Effector CD4-positive, alpha-beta T cell (primary cell): ENCODE data around the gene SERPINA3.
"Not testable (repeated sequence)": the region's sequence is repeated elsewhere in the genome, so short reads cannot be mapped to it uniquely, and the experiment has no call there.

Experiments
- DNase-seq: peaks from one replicate; pipeline ENCODE4 v3.0.0-alpha.2; 2020

The SERPINA3 gene

DNA sequence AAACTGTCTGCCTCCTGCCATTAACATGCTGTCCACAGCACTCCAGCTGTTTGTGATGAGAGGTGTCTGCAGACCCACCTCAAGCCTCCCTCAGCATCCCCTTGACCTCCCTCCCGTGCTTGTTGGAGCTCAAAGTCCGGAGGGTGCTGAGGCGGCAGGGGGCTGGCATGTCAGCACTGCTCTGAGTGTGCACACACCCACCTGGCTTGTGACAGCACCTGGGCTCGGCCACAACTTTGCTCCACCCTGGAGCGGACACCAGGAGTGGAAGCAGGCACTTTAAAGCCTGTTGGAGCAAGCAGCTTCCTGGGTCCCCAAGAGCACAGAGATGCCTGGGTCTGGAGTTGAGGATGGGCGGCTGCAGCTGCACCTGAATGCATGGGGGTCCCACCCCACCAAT, 20.9 kb downstream of the SERPINA3 start:
- DNase-seq: no peak

DNA sequence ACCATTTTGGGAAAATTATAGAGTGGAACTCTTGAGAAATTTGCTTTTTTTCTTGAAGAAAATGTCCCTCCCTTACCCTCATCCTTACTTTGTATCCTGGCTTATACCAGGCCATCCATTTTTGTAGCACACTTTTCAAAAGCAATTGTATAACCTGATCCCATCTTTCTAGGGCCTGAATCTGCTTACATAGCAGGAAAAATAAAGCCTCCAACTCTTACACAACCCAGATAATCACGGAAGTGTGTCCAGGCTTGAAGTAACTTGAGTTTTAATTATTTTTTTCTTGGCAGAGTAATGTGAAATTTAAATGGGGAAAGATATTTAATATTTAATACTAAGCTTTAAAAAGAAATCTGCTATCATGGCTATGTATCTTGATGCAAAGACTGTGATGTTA, 23.0 kb downstream of the SERPINA3 start:
- no peak for DNase-seq

DNA sequence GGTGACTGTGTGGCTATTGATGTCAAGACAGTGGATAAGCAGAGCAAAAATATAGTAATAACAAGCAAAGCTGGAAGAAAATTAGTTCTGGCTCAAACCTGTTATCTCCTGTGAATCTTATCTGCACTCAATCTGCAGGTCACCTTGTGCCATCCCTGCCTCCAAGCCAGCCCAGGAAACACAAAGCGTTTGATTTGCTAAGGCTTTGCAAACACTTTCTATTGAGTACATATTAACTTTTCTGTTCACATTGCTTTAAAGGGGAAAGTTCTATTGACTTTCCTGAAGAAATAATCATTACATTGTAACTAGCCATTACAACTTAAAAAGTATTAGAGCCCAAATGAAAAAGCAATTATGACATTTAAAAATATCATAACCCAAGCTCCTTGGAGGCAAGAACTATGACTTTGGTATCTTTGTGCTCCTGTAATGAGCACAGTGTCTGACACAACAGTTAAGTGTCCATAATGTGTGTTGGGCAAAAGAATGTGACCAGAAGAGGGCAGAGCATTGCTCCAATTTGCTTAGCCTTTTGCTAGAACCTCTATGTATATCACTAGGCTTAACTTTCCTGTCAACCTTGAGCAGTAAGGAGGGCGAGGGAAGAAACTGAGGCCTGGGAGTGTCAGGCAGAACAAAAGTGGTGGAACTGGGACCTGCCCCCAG, 24.7 kb downstream of the SERPINA3 start:
- DNase-seq: no peak

DNA sequence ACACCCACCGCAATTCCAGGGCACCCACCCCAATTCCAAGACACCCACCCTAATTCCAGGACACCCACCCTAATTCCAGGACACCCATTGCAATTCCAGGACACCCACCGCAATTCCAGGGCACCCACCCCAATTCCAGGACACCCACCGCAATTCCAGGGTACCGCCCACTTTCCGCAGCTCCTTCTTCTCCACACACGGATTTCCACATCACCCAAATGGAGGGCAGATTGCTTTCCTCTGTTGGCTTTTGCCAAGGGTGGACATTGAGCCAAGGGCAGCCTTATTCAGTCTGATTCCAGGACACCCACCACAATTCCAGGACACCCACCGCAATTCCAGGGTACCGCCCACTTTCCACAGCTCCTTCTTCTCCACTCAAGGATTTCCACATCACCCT, 25.6 kb downstream of the SERPINA3 start:
- DNase-seq: not testable (repeated sequence)

DNA sequence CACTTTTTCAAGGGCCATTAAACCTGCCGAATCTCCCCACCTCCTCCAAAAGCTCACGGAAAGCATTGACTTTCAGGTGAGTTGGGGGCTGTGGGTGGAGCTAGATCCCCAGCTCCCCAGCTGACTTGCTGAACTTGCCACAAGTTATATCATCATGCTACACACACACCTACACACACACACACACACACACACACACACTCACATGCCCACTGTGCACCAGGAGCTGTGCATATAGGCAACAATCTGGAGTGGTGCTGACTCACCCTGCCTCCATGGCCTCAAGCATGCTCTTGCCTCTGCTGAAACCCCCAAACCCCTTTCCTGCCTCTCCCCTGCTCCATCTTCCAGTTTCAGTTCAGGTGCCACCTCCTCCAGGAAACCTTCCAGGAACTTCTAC, 26.1 kb downstream of the SERPINA3 start:
- no peak for DNase-seq

DNA sequence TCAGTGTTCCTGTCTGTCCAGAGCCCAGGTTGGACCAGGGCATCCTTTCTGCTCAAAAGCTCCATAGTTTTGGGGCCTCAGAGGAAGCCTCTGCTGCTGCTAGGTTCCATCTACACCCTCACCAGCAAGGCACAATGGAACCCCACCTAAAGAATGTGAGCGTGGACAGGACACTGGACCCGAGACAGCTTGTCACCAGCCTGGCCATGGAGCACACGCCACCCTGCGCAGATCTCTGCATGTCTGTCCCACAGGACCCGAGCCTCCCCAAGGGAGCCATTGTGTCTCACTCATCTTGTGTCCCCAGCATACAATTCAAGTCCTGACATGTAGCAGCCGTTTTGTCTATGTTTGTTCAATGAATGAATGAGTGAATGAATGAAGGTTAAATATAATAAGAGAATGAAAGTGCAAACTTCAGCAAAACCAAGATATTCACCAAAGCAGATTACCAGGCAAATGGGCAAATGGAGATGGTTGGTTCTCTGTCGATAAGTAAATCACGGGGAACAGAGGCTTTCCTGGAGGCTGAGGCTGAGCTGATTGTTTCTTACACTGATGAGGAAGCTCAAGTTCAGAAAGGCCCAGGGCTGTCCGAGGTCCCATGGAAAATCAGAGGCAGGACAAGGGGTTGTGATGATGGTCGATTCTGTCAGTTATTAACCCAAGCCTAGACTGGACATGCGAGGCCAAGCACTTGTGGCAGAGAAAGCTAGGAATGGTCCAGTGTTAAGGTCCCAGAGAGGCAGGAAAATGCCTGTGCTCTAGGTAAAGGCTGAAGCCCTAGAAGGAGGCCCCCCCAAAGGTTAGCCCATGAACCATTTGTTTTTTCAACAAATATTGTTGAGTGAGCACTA, 27.0 kb downstream of the SERPINA3 start:
- no peak for DNase-seq

DNA sequence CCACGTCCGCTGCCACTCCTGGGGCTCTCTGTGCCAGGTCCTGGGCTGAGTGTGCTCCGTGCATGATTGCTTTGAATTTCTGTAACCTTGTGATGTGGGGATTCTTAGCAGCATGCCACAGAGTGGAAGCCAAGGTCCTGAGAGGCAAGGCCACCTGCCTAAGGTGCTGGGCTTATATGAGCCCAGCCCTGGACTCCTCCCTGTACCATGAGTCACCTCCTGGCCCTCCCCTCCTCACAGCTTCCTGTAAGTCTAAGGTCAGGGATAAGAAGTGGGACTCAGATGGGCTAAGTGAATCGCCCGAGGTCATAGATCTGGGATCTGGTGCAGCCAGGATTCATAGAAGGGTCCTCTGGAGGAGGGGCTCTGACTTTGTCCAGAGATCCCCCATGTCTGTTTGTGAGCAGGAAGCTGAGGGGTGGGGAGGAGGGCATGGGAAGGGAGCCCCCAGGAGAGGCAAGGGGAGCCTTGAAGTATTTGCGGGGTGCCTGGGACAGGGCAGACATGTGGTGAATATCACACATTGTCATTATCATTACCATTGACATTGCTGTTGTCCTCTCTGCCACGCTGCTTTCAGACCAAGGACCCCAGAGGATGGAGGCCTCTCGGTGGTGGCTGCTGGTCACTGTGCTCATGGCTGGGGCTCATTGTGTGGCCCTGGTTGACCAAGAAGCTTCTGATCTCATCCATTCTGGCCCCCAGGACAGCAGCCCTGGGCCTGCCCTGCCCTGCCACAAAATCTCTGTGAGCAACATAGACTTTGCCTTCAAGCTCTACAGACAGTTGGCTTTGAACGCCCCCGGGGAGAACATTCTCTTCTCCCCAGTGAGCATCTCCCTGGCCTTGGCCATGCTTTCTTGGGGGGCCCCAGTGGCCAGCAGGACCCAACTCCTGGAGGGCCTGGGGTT, 28.8 kb downstream of the SERPINA3 start:
- DNase-seq: no peak

DNA sequence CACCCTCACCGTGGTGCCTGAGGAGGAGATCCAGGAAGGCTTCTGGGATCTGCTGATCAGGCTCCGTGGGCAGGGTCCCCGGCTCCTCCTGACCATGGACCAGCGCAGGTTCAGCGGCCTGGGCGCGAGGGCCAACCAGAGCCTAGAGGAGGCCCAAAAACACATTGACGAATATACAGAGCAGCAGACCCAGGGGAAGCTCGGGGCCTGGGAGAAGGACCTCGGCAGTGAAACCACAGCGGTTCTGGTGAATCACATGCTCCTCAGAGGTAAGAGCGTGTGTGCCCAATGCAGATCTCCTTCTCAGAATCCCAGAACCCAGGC, 29.4 kb downstream of the SERPINA3 start:
- DNase-seq: no peak

DNA sequence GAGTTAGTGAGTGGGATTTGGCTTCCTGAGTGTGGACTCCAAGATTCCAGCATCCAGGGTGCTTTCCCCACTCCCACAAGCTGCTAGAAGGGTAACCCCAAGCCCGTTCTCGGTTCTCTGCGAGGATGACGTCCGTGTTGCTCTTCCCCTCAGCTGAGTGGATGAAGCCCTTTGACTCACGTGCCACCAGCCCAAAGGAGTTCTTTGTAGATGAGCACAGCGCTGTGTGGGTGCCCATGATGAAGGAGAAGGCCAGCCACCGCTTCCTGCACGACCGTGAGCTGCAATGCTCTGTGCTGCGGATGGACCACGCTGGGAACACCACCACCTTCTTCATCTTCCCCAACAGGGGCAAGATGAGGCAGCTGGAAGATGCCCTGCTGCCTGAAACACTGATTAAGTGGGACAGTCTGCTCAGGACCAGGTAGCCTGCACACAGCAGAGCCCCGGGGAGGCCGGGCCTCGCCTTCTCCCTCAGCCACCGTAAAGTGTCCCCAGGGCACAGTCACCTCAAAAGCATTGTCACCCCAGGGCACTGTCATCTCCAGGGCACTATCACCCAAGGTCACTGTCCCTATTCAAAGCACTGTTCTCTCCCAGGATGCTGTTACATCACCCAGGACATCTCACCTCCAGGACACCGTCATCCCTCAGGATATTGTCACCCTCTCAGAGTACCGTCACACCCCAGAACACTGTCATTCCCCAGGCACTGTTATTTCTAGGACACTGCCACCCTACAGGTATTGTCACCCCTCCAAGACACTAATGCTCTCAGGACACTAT, 31.3 kb downstream of the SERPINA3 start:
- no peak for DNase-seq

DNA sequence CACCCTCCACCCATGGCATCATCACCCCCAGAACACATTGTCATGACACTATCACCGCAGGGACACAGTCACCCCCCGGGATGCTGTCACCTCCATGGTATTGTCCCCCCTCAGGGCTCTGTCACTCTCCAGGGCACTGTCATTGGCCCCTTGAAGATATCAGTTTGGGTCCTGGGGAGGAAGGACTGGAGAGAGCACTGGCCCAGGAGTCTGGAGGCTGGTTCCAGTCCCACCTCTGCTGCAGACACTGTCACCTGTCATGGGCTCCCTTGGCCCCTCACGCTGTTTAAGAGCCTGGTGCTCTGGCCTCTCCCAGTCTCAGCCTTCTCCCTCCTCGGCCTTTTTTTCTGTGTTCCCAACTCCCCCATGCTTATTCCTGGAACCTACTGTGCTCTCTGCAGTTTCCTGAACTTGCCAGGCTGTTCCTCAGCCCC, 31.9 kb downstream of the SERPINA3 start:
- DNase-seq: no peak

DNA sequence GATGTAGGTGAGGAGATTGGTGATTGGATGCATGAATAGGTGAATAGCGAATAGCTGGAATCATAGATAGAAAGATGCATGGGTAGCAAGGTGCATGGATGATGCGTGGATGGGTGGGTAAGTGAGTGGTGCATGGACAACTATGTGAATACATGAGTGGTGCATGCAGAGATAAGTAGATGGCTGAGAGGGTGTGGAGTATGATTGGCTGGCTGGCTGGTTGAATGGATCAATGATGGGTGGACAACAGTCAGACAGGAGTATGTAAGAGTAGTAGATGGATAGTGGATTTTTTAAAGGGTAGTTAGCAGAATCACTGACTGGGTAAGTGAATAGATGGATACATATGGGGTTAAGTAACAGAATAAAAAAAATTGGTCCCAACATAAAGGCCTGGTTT, 33.9 kb downstream of the SERPINA3 start:
- DNase-seq: no peak

DNA sequence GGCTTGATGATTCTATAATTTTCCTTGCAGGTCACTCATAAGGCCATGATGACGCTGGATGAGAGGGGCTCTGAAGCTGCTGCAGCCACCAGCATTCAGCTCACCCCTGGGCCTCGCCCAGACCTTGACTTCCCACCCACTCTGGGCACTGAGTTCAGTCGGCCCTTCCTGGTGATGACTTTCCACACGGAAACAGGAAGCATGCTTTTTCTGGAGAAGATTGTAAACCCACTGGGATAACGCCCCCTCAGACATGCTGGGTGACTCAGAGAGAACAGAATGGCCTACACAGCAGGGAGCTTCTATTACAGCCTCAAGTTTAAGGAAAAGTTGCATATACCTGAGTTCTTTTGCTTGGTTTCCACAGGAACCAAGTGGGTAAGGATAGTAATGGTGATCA, 34.3 kb downstream of the SERPINA3 start:
- DNase-seq: no peak

DNA sequence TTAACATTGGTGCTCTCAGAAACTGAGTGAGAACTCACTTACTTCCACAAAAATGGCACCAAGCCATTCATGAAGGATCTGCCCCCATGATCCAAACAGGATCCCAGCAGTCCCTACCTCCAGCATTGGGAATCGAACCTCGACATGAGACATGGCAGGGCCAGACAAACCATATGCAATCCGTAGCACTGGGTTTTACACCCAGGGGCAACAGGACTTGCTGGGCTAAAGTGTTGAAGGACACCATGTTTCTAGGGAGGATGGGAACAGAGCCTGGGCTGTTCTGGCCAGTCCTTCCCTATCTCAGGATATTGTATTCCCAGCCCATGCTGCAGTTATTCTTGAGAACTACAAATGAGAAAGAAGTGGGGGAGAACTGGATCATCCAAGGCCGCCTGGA, 36.6 kb downstream of the SERPINA3 start:
- no peak for DNase-seq

DNA sequence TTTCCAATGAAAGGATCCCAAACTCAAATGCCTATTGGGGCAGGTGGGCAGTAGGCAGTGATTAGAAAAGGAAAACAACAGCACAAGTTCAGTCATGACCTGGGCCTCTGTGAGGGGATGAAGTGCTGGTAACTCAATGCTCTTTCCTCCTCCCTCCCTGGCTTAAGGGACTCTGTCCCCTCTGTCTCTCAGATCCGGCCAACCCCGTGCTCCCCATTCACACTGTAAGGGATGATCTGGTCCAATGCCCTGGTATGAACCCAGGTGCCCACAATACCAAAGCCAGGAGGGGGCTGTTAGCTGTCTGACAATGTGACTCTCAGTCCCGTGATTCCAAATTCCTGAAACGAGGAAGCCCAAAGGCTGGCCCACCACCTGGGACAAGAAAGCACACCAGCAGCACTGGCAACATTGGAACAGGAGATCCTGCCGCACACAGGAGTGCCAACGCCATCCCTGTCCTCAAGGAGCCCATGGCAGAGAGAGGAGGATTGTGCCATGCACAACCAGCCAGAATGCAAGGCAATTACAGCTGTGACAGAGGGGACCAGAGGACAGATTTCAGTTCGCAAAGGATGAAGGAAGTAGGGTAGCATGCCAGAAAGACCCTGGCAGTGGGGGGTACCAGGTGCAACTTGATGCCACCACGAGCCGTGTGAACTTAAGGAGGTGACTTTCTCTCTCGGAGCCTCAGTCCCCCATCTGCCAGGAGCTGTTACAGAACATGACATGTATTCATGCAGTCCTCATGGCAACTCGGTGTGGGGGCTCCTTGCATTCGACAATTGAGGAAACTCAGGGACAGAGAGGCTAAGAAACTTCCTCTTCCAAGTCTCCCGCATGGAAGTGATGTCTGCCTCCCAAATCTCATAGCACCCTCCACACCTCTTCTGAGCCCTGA, 37.6 kb downstream of the SERPINA3 start:
- no peak for DNase-seq

DNA sequence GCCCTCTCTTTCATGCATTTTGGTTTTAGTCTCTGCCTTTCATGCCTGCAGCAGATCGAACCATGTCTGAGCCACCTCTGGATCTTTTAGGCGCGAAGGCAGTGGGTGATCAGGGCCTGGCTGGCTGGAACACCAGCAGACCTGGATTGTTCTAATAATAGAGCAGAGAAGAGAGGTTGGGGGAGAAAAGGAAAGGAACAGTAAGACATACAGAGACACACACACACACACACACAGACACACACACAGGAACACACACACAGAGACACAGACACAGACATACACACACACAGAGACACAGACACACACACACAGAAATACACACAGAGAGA, 38.2 kb downstream of the SERPINA3 start:
- no peak for DNase-seq

DNA sequence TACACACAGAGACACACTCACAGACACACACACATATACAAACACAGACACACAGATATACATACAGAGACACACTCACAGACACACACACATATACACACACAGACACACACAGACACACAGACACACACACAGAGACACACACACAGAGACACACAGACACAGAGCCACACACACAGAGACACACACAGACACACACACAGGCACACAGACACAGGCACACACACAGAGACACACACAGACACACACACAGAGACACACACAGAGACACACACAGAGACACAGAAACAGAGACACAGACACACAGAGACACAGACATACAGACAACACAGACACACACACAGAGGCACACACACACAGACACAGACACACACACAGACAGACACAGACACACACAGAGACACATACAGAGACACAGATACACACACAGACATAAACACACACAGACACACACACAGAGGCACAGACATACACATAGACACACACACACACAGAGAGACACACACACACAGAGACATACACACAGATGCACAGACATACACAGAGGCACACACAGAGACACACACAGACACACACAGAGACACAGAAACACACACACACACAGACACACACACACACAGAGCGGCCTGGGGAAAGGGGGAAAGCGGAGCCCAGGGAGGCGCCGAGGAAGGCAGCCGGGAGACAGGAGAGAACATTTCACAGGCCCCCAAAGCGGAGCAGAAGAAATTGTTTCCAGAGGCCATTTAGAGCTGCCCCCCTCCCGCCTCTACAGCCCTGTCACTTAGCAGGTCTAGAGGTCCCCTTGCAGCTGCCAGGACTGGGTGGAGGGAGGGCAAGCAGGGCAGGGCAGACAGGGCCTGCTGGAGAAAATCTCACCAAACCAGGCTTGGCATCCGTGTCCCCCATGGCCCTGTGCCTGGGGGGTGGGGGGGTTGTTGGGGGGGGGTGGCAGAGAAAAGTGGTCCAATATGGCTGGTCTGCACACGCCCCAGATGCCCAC, 38.9 kb downstream of the SERPINA3 start:
- DNase-seq: no peak

DNA sequence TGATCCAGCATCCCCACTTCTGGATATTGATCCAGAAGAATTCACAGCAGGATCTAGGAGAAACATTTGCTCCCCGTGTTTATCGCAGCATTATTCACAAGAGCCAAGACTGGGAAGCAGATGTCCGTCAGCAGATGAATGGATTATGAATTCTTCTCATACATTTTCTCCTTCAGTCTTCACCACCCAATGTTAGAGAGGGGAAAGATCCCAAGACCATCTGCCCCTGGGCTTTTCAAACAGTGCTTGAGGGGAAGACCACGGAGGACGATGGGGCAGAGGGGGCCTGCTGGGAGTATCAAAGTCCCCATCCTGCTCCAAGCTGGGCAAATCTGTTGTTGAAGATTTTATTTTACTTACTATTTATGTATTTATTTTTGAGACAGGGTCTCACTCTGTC, 41.1 kb downstream of the SERPINA3 start:
- DNase-seq: no peak

DNA sequence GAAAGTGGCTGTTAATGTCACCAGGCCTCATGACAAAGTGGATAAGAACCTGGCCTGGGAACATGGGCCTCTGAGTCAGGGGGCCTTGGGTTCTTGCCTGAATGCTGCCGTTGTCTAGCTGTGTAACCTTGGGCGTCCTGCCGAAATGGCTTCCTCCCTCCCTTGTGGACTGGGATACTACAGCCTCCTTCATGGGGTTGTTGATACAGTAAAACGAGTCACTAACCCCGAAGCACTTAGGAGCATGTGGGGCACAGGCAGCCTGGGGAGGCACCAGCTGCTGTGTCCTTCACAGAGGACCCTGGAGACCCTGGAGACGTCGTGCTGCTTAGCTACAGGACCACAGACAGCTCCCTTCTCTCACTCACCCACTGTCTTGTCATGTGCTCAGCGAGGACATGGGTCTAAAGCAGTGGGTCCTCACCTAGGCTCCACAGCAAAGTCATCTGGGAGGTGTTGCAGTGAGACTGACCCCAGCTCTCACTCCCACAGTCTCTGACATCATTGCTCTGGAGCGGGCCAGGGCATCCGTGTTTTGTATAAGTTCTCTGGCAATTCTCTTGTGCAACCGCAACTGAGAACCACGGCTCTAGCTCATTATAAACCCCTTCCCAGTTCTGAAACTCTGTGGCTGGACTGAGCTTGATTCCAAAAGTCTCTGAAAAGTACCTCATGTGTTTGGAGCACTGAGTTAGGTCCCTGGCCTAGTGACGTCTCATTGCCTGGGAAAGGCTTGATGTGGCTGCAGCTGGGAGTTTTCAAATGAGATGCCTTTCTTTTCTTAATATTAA, 42.1 kb downstream of the SERPINA3 start:
- DNase-seq: no peak

DNA sequence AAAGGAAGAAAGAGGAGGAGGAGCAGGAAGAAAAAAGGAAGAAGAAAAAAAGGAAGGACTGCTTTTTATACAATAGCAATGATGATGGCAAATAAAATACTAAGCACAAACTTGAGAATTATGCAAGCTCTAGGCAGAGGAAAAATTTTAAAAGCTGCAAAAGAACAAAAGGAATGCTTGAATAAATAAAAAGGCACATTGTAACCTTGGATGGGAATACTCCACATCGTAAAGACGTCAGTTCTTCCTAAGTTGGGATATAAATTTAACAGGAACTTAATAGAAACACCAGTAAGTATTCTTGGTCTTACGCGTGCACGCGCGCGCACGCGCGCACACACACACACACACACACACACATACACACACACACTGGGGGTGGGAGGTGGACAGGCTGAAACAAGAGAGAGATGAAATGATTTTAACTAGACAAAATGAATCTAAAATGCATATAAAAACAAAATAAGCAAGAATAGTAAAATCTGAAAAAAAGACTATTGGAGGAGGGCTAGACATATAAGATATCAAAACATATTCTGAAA, 43.0 kb downstream of the SERPINA3 start:
- no peak for DNase-seq
